Chondrocyte (in vitro differentiated cells): Measurements from ENCODE around the gene RAD51B. TPM values are rescaled to one million over a fixed set of nuclear protein-coding genes. Genes with fewer than 3 reads are reported as not detected.

Experiments
- DNase-seq: peaks from one replicate; pipeline ENCODE4 v3.0.0; 2021; ENCODE audit warnings: mixed read lengths, low spot score
- H3K27ac Mint-ChIP-seq: one replicate; pipeline ENCODE4 v1.8.0; 2021; ENCODE audit warnings: mild to moderate bottlenecking, moderate library complexity, mixed read lengths; ENCODE audit not compliant: unreplicated experiment
- H3K27me3 Mint-ChIP-seq: 2 replicates; pipeline ENCODE4 v1.8.0; 2021; ENCODE audit warnings: low read depth, mixed read lengths
- H3K36me3 Mint-ChIP-seq: 2 replicates; pipeline ENCODE4 v1.8.0; 2021; ENCODE audit warnings: low read depth, mixed read lengths
- H3K4me1 Mint-ChIP-seq: 2 replicates; pipeline ENCODE4 v1.8.0; 2021; ENCODE audit warnings: low read depth, mild to moderate bottlenecking, mixed read lengths
- H3K4me3 Mint-ChIP-seq: one replicate; pipeline ENCODE4 v1.8.0; 2021; ENCODE audit warnings: mild to moderate bottlenecking, moderate library complexity, mixed read lengths; ENCODE audit not compliant: unreplicated experiment
- H3K9me3 Mint-ChIP-seq: 2 replicates; pipeline ENCODE4 v1.8.0; 2021; ENCODE audit warnings: low read depth, mixed read lengths
- CTCF ChIP-seq: fragments of 200-600 bp; sonication (generic); IDR thresholded peaks from 2 replicates; pipeline ENCODE4 v1.5.0; 2021; ENCODE audit warnings: antibody characterized with exemption, mild to moderate bottlenecking, moderate library complexity
- total RNA-seq: library from RNA; stranded (reverse); gene quantifications from 3 replicates; pipeline ENCODE4 v1.2.1, GENCODE V29; 2021

Gene RAD51B
- total RNA-seq, 1 donor from 2014 or later = 8.2 TPM

GRCh38 chr14:68610251-68610793, 790.7 kb downstream of the RAD51B start:
- peaks cover 32% of the 10 kb centered on the region for H3K4me1 Mint-ChIP-seq
- H3K36me3 Mint-ChIP-seq = peaks cover 13% of the 10 kb centered on the region
- H3K9me3 Mint-ChIP-seq = peaks cover 12% of the 10 kb centered on the region

GRCh38 chr14:68611599-68611998, 792.0 kb downstream of the RAD51B start:
- H3K27ac Mint-ChIP-seq = no peak overlapping the region
- peaks cover 19% of the 10 kb centered on the region for H3K36me3 Mint-ChIP-seq
- peaks cover 21% of the 10 kb centered on the region for H3K9me3 Mint-ChIP-seq
- H3K4me3 Mint-ChIP-seq = no peak overlapping the region
- peaks cover 27% of the 10 kb centered on the region for H3K4me1 Mint-ChIP-seq
- no peaks in the 10 kb centered on the region for H3K27me3 Mint-ChIP-seq
- DNase-seq = no peak
- no peak for TF ChIP-seq CTCF

More at GRCh38 chr14:68610251-68610793, 790.7 kb downstream of the RAD51B start:
- DNase-seq = no peak
- Mint-ChIP-seq H3K27ac (no peak overlapping the region), H3K4me3 (no peak overlapping the region), H3K27me3 (no peaks in the 10 kb centered on the region)
- TF ChIP-seq CTCF = no peak

- no peak for TF ChIP-seq CTCF
- H3K9me3 Mint-ChIP-seq = peaks cover 26% of the 10 kb centered on the region
- DNase-seq = no peak
- no peaks in the 10 kb centered on the region for H3K27me3 Mint-ChIP-seq
- peaks cover 22% of the 10 kb centered on the region for H3K4me1 Mint-ChIP-seq
- peaks cover 23% of the 10 kb centered on the region for H3K36me3 Mint-ChIP-seq
- H3K4me3 Mint-ChIP-seq = no peak overlapping the region
- peak overlapping the region; percentile 41 for H3K27ac Mint-ChIP-seq
Observed at GRCh38 chr14:68612049-68612448, 792.5 kb downstream of the RAD51B start.

GRCh38 chr14:68616221-68616902, 796.8 kb downstream of the RAD51B start:
- no peak for TF ChIP-seq CTCF
- no peak for DNase-seq
- Mint-ChIP-seq H3K36me3 (peaks cover 26% of the 10 kb centered on the region), H3K4me3 (no peak overlapping the region), H3K27ac (no peak overlapping the region), H3K27me3 (no peaks in the 10 kb centered on the region), H3K9me3 (peaks cover 44% of the 10 kb centered on the region), H3K4me1 (peaks cover 14% of the 10 kb centered on the region)

- Mint-ChIP-seq H3K4me1 (peaks cover 10% of the 10 kb centered on the region), H3K27me3 (no peaks in the 10 kb centered on the region), H3K36me3 (peaks cover 14% of the 10 kb centered on the region), H3K9me3 (peaks cover 32% of the 10 kb centered on the region), H3K4me3 (no peak overlapping the region), H3K27ac (no peak overlapping the region)
- no peak for DNase-seq
- TF ChIP-seq CTCF = no peak
Observed at GRCh38 chr14:68619790-68620574, 800.4 kb downstream of the RAD51B start.
